Activated CD4-positive, alpha-beta T cell treated with anti-CD3 and anti-CD28 coated beads for 36 hours (primary cell): ENCODE measurements around the gene CTIF. TPM values are rescaled to one million over a fixed set of nuclear protein-coding genes. Genes with fewer than 3 reads are reported as not detected.
"Not testable (repeated sequence)": the region's sequence is repeated elsewhere in the genome, so short reads cannot be mapped to it uniquely, and the experiment has no call there.

Experiments used
- ATAC-seq: fragments of 200-7000 bp; cut with Tn5 transposase; one replicate; pipeline ENCODE4 v1.10.0; 2021; ENCODE audit warnings: mild to moderate bottlenecking, moderate library complexity
- CTCF ChIA-PET: fragments of 350-600 bp; sonication (Branson Sonifier 250); formaldehyde crosslinking; loops from one replicate; lab custom pipeline; 2021; ENCODE audit warnings: antibody characterized with exemption; lab: Charles Lee
- POLR2A ChIA-PET: fragments of 350-600 bp; sonication (Branson Sonifier 250); formaldehyde crosslinking; loops from one replicate; lab custom pipeline; 2021; ENCODE audit warnings: antibody characterized with exemption, inconsistent platforms; lab: Charles Lee
- DNase-seq: peaks from one replicate; pipeline ENCODE4 v3.0.0-alpha.2; 2020
- H3K27ac Mint-ChIP-seq: one replicate; pipeline ENCODE4 v1.8.0; 2021; ENCODE audit warnings: mixed read lengths
- H3K27me3 Mint-ChIP-seq: one replicate; pipeline ENCODE4 v1.8.0; 2021; ENCODE audit warnings: mixed read lengths
- H3K36me3 Mint-ChIP-seq: one replicate; pipeline ENCODE4 v1.8.0; 2021; ENCODE audit warnings: low read depth, mixed read lengths
- H3K4me1 Mint-ChIP-seq: one replicate; pipeline ENCODE4 v1.8.0; 2021; ENCODE audit warnings: mixed read lengths
- H3K4me3 Mint-ChIP-seq: one replicate; pipeline ENCODE4 v1.8.0; 2021; ENCODE audit warnings: mild to moderate bottlenecking, moderate library complexity, mixed read lengths
- H3K9me3 Mint-ChIP-seq: one replicate; pipeline ENCODE4 v1.8.0; 2021; ENCODE audit warnings: low read depth, mixed read lengths
- intact Hi-C, 2 experiments: fragments of 100-400 bp; cut with DNase I in 1 of 2; cut with micrococcal nuclease in 1 of 2; formaldehyde crosslinking; loops; one replicate each; pipeline versions ENCODE4 v1.14.2 to v1.15.1; 2022 to 2024; cut with DNase I, micrococcal nuclease
- total RNA-seq, 2 experiments: library from RNA; stranded (reverse); gene quantifications; one replicate each; pipeline ENCODE4 v1.2.3, GENCODE V29; 2021

The CTIF gene
- total RNA-seq, 2 experiments from 2014 or later, result 4.5 to 5.3 TPM

DNA sequence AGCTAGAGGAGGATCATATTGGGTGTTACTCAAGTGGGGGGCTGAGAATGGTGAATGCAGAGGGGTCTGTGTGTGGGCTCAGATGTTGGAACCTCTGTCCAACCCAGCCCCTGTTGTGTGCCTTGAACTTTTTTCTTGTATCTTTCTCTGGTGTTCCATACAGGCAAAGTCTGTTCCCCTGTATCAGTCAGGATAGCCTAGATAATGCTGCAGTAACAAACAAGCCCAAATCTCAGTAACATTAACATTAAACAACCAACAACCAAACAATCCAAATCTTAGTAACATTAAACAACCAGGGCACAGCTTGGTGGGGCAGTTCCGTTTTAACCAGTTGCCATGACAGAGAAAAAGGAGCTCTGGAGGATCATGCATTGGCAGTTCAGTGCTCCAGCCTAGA, 103.7 kb downstream of the CTIF start:
- no peak for ATAC-seq
- intact Hi-C loops, result no loop called here
- H3K27me3 Mint-ChIP-seq, result peaks cover 2% of the 10 kb centered on the region
- CTCF ChIA-PET, result interaction anchor here (0.6 kb wide), 1 partner anchor 98 kb away, joined by 5 read pairs; no protein-coding TSS in a partner anchor
- H3K4me3 Mint-ChIP-seq, result no peak overlapping the region
- POLR2A ChIA-PET, result interaction anchor here (0.7 kb wide), 1 partner anchor 403 kb away, joined by 5 read pairs; no protein-coding TSS in a partner anchor
- no peak for DNase-seq
- no peaks in the 10 kb centered on the region for H3K4me1 Mint-ChIP-seq
- H3K27ac Mint-ChIP-seq, result no peak overlapping the region
- H3K9me3 Mint-ChIP-seq, result peaks cover 2% of the 10 kb centered on the region
- no peaks in the 10 kb centered on the region for H3K36me3 Mint-ChIP-seq

DNA sequence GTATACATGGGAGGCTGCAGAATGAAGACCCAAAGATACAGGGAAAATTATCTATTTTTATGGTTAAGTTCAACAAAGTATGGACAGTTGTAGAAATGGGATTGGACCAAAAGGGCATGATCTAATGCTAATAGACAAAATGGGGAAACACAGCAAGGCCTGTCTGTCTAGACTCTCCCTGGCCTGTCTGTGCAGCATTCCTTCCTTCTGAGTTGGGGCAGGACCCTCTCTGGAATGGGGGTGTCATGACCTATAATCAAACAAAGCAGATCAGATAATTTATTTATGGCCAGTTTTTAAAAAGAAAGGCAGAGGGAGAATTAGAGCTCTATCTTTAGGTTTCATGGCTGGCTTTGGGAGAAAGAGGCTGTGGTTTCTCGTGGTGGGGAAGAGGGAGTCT, 104.4 kb downstream of the CTIF start:
- intact Hi-C loops, result no loop called here
- ChIA-PET POLR2A (no interaction called here), CTCF (interaction anchor here (0.7 kb wide), 1 partner anchor 89 kb away, joined by 3 read pairs; no protein-coding TSS in a partner anchor)
- no peak overlapping the region for H3K4me3 Mint-ChIP-seq
- no peak overlapping the region for H3K27ac Mint-ChIP-seq
- no peaks in the 10 kb centered on the region for H3K4me1 Mint-ChIP-seq
- H3K27me3 Mint-ChIP-seq, result peaks cover 2% of the 10 kb centered on the region
- H3K36me3 Mint-ChIP-seq, result no peaks in the 10 kb centered on the region
- ATAC-seq (no peak), DNase-seq (no peak)
- peaks cover 2% of the 10 kb centered on the region for H3K9me3 Mint-ChIP-seq

DNA sequence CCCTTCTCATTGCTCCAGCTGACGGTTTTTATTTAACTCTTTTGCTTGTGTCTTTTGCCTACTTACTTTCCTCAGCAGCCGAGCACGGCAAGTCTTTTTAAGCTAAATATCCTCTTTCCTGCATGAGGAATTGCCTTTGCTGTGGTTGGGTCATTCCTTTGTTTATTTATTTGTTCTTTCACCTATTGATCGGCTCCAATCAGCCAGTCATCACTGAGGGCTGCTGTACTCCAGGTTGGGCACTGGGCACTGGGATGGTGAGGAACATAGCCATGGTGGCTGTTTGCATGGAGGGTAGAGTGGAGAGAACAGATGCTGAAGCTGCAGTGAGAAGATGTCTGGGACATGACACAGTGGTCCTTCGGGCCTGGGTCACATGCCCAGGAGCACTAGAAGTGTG, 105.2 kb downstream of the CTIF start:
- CTCF ChIA-PET, result interaction anchor here (0.7 kb wide), 1 partner anchor 89 kb away, joined by 3 read pairs; no protein-coding TSS in a partner anchor
- DNase-seq (no peak), ATAC-seq (no peak)
- Mint-ChIP-seq H3K36me3 (no peaks in the 10 kb centered on the region), H3K4me1 (no peaks in the 10 kb centered on the region), H3K4me3 (no peak overlapping the region), H3K27me3 (peaks cover 2% of the 10 kb centered on the region), H3K9me3 (peaks cover 2% of the 10 kb centered on the region), H3K27ac (no peak overlapping the region)
- POLR2A ChIA-PET, result no interaction called here
- intact Hi-C loops, result no loop called here

DNA sequence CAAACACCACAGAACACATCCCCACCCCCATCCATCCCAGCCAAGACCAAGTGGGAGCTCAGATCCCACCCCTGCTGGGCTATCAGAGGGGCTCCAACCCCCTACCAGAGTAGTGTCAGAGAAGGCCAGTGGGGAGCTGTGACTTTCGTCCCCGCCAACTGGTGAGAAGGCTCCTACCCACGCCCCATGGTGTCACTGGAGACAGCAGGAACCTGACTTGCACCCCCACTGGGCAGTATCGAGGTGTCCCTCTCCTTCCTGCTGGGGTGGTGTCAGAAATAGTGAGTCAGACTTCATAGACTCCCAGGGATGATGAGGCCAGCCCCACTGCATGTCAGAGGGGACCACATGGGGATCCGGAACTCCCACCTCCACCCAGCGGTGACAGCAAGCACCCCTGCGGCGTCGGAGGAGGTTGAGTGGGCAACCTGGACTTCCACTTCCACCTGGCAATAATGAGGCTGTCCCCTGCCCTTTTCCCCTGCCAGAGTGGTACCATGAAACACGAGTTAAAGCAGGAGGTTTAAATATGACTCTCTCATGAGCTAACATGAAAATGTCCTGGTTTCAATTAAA, 106.7 kb downstream of the CTIF start:
- peaks cover 2% of the 10 kb centered on the region for H3K27me3 Mint-ChIP-seq
- H3K9me3 Mint-ChIP-seq, result peaks cover 2% of the 10 kb centered on the region
- intact Hi-C loops, result no loop called here
- CTCF ChIA-PET, result no interaction called here
- POLR2A ChIA-PET, result no interaction called here
- no peak for ATAC-seq
- H3K4me1 Mint-ChIP-seq, result no peaks in the 10 kb centered on the region
- no peak overlapping the region for H3K4me3 Mint-ChIP-seq
- H3K36me3 Mint-ChIP-seq, result no peaks in the 10 kb centered on the region
- H3K27ac Mint-ChIP-seq, result no peak overlapping the region
- no peak for DNase-seq

DNA sequence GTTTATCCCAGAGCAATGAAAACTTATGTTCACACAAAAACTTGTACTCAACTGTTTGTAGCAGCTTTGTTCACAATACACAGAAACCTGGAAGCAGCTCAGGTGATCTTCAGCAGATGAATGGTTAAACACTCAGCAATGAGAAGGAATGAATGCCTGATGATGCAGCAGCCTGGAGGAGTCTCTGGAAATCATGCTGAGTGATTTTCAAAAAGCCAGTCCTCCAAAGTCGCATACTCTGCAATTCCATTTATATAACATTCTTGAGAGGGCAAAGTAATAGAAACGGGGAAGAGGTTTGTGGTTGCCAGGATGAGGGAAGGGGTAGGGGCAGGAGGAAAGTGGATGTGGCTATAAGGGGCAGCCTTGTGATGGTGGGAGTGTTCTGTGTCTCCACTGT, 108.1 kb downstream of the CTIF start:
- H3K27ac Mint-ChIP-seq, result no peak overlapping the region
- intact Hi-C loops, result no loop called here
- H3K36me3 Mint-ChIP-seq, result no peaks in the 10 kb centered on the region
- peaks cover 2% of the 10 kb centered on the region for H3K27me3 Mint-ChIP-seq
- H3K4me3 Mint-ChIP-seq, result no peak overlapping the region
- no peak for ATAC-seq
- ChIA-PET CTCF (no interaction called here), POLR2A (no interaction called here)
- H3K9me3 Mint-ChIP-seq, result peaks cover 2% of the 10 kb centered on the region
- H3K4me1 Mint-ChIP-seq, result no peaks in the 10 kb centered on the region
- no peak for DNase-seq

DNA sequence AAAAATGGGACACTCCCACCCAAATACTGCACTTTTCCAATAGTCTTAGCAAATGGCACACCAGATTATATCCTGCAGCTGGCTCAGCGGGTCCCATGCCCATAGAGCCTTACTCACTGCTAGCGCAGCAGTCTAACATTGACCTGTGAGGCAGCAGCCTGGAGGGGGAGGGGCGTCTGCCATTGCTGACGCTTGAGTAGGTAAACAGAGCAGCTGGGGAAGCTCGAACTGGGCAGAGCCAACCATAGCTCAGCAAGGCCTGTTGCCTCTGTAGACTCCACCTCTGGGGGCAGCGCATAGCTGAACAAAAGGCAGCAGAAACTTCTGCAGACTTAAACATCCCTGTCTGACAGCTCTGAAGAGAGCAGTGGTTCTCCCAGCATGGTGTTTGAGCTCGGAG, 110.4 kb downstream of the CTIF start:
- H3K27ac Mint-ChIP-seq, result no peak overlapping the region
- no peak overlapping the region for H3K4me3 Mint-ChIP-seq
- POLR2A ChIA-PET, result interaction anchor here (0.6 kb wide), 1 partner anchor 81 kb away, joined by 4 read pairs; no protein-coding TSS in a partner anchor
- no peak for ATAC-seq
- no peak for DNase-seq
- intact Hi-C loops, result no loop called here
- H3K36me3 Mint-ChIP-seq, result no peaks in the 10 kb centered on the region
- CTCF ChIA-PET, result interaction anchor here (0.6 to 0.7 kb wide), 2 partner anchors 204 to 670 kb away, joined by 3 to 5 read pairs; no protein-coding TSS in a partner anchor
- H3K9me3 Mint-ChIP-seq, result no peaks in the 10 kb centered on the region
- no peaks in the 10 kb centered on the region for H3K27me3 Mint-ChIP-seq
- H3K4me1 Mint-ChIP-seq, result no peaks in the 10 kb centered on the region

DNA sequence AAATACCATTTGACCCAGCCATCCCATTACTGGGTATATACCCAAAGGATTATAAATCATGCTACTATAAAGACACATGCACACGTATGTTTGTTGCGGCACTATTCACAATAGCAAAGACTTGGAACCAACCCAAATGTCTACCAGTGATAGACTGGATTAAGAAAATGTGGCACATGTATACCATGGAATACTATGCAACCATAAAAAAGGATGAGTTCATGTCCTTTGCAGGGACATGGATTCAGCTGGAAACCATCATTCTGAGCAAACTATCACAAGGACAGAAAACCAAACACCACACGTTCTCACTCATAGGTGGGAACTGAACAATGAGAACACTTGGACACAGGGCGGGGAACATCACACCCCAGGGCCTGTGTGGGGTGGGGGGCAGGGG, 115.8 kb downstream of the CTIF start:
- POLR2A ChIA-PET, H3K27me3 Mint-ChIP-seq, H3K4me1 Mint-ChIP-seq, H3K36me3 Mint-ChIP-seq, H3K9me3 Mint-ChIP-seq, H3K4me3 Mint-ChIP-seq, DNase-seq, ATAC-seq, intact Hi-C loops, H3K27ac Mint-ChIP-seq: not testable (repeated sequence)
- CTCF ChIA-PET, result interaction anchor here (0.8 kb wide), 1 partner anchor 209 kb away, joined by 3 read pairs; no protein-coding TSS in a partner anchor

DNA sequence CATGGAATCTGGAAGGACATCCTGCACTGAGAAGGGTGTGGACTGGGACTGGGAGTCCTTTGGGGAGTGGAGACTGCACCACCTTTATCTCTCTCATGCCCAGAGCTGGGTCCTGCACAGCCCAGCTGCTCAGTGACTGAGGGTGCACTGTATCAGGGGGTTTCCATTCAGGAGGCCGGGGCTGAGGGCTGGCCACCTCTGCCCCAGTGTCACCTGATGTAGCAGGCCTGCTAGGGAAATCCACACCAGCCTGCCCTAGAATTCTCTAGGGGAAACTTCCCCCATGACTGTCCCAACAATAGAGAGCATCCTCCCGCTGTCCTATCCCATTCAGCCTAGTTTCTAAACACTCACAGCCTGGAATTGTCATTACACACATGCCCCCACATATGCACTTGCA, 116.7 kb downstream of the CTIF start:
- DNase-seq (no peak), ATAC-seq (no peak)
- Mint-ChIP-seq H3K27me3 (no peaks in the 10 kb centered on the region), H3K4me1 (no peaks in the 10 kb centered on the region), H3K27ac (no peak overlapping the region), H3K36me3 (no peaks in the 10 kb centered on the region), H3K9me3 (no peaks in the 10 kb centered on the region), H3K4me3 (no peak overlapping the region)
- intact Hi-C loops, result no loop called here
- POLR2A ChIA-PET, result no interaction called here
- CTCF ChIA-PET, result interaction anchor here (0.8 to 1.2 kb wide), 2 partner anchors 180 to 210 kb away, joined by 3 read pairs; no protein-coding TSS in a partner anchor

DNA sequence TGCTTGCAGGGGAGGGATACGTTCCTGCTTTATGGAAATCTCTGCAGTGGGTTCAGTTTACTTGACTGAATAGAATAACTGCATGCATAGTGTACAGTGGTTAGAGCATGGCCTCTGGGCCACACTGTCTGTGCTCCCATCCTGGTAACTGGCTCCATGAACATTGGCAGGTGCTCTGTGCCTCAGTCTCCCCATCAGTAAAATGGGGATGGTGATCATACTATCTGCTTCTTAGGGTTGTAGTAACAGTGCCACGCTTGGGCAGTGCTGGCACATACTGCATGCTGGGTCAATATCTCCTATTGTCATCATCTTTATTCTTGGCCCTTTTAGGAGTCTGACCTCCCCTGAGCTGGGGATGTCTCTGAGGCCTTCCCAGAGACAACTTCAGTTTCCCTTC, 117.3 kb downstream of the CTIF start:
- no peaks in the 10 kb centered on the region for H3K36me3 Mint-ChIP-seq
- no peak for ATAC-seq
- no peak for DNase-seq
- ChIA-PET CTCF (interaction anchor here (1.2 kb wide), 1 partner anchor 180 kb away, joined by 3 read pairs; no protein-coding TSS in a partner anchor), POLR2A (no interaction called here)
- H3K27ac Mint-ChIP-seq, result no peak overlapping the region
- H3K27me3 Mint-ChIP-seq, result no peaks in the 10 kb centered on the region
- no peaks in the 10 kb centered on the region for H3K4me1 Mint-ChIP-seq
- H3K9me3 Mint-ChIP-seq, result no peaks in the 10 kb centered on the region
- intact Hi-C loops, result no loop called here
- no peak overlapping the region for H3K4me3 Mint-ChIP-seq

DNA sequence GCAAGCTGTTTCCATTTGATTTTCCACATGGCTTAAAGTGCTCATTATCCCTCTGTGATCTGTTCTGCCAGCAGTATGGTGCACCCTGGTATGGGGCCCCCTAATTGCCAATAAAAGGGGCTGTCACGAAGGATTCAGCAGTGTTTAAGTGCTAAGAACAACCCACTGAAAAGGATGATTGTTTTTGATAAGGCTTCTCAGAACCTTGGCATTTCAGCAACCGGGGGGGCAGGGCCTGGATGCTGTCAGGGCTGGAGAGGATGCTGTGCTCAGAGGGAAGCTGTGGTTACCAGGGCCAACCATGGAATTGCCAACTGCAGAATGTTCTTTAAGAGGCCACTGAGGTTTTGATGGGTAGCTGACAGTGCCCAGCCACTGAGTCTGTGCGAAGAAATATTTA, 117.8 kb downstream of the CTIF start:
- CTCF ChIA-PET, result interaction anchor here (1.2 kb wide), 1 partner anchor 181 kb away, joined by 3 read pairs; no protein-coding TSS in a partner anchor
- Mint-ChIP-seq H3K27ac (no peak overlapping the region), H3K27me3 (no peaks in the 10 kb centered on the region), H3K4me3 (no peak overlapping the region), H3K4me1 (no peaks in the 10 kb centered on the region), H3K9me3 (no peaks in the 10 kb centered on the region), H3K36me3 (no peaks in the 10 kb centered on the region)
- DNase-seq (no peak), ATAC-seq (no peak)
- POLR2A ChIA-PET, result no interaction called here
- intact Hi-C loops, result no loop called here

DNA sequence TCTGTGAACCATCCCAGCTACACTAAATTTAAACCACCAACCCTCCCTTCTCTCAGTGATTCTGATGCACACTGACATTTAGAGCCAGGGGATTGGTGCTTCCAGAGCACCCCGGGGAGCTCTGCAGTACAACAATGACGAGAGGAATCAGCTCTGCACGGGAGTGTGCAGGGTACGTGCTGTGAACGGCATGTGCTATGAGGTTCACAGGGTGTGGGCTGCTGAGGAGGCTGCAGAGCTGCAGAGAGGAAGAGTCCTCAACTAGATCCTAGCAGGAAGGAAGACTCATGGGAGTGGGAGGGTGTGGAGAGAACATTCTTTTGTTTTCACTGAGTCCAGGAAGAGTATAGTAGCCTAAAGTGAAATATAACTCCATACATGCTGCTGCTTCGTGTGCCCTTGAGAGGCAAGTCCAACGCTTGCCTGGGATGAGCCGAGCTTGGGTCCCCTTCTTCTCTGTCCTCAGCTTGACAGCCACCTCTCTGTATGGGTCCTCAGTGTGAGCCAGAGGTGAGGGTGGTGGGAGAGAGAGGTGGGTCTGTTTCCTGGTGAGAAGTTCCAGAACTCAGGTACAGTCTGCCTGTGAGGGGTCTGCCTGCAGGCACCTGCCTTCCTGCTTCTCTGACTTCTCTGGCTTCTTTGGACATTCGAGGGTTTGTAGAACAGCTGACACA, 118.8 kb downstream of the CTIF start:
- H3K4me3 Mint-ChIP-seq, result no peak overlapping the region
- H3K9me3 Mint-ChIP-seq, result no peaks in the 10 kb centered on the region
- ChIA-PET CTCF (interaction anchor here (0.6 kb wide), 1 partner anchor 164 kb away, joined by 3 read pairs; no protein-coding TSS in a partner anchor), POLR2A (no interaction called here)
- H3K36me3 Mint-ChIP-seq, result no peaks in the 10 kb centered on the region
- DNase-seq (no peak), ATAC-seq (no peak)
- H3K27me3 Mint-ChIP-seq, result no peaks in the 10 kb centered on the region
- H3K4me1 Mint-ChIP-seq, result no peaks in the 10 kb centered on the region
- H3K27ac Mint-ChIP-seq, result no peak overlapping the region
- intact Hi-C loops, result no loop called here

DNA sequence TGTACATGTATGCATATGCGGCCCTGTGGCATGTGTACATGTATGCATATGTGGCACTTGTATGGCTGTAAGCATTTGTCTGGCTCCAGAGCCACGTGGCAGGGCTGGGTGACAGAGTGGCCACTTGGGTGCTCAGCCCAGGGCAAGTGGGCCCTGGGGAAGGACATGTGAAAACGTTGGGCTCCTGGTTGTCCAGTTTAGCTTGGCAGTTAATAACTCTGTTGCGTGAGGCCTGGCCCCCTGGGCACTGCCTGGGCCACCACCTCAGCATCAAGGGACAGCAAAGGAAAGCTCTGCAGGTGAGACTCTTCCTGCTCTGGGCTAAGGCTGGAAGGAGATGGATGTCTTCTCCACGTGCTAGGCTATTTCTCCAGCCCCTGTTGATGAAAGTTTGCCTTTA, 119.9 kb downstream of the CTIF start:
- ChIA-PET CTCF (no interaction called here), POLR2A (no interaction called here)
- intact Hi-C loops, result no loop called here
- H3K27me3 Mint-ChIP-seq, result peaks cover 3% of the 10 kb centered on the region
- no peak overlapping the region for H3K4me3 Mint-ChIP-seq
- ATAC-seq, result no peak
- no peaks in the 10 kb centered on the region for H3K36me3 Mint-ChIP-seq
- DNase-seq, result no peak
- no peaks in the 10 kb centered on the region for H3K9me3 Mint-ChIP-seq
- H3K4me1 Mint-ChIP-seq, result no peaks in the 10 kb centered on the region
- H3K27ac Mint-ChIP-seq, result no peak overlapping the region
